Measurements from ENCODE around the gene ACTR5.

GRCh38 chr20:38726804-38727606, 21.3 kb upstream of the ACTR5 start:
- TF ChIP-seq CTCF (IDR thresholded peaks at IDR 0.05) (no peak), POLR2A (IDR thresholded peaks at IDR 0.05) (no peak), EP300 (IDR thresholded peaks at IDR 0.05) (no peak)
